Osteoblast (primary cell): Measurements from ENCODE around the gene STARD10. TPM values are rescaled to one million over a fixed set of nuclear protein-coding genes. Genes with fewer than 3 reads are reported as not detected.

Experiments used
- DNase-seq: peaks from one replicate; pipeline ENCODE4 v3.0.0; 2011; ENCODE audit warnings: low spot score, mixed read lengths; ENCODE audit not compliant: insufficient read length; ENCODE audit errors: missing footprints
- H2AFZ ChIP-seq: 2 replicates; pipeline ENCODE4 v1.6.0; 2011; ENCODE audit warnings: mild to moderate bottlenecking, low read length
- H3K27ac ChIP-seq: 2 replicates; pipeline ENCODE4 v1.5.1; 2011; ENCODE audit warnings: mild to moderate bottlenecking, low read depth, low read length, moderate library complexity
- H3K27me3 ChIP-seq: 2 replicates; pipeline ENCODE4 v1.6.0; 2012; ENCODE audit warnings: mild to moderate bottlenecking, control low read depth, inconsistent platforms, low read length, moderate library complexity; ENCODE audit not compliant: insufficient read depth
- H3K36me3 ChIP-seq: 2 replicates; pipeline ENCODE4 v1.5.1; 2011; ENCODE audit warnings: mild to moderate bottlenecking, low read length, control low read depth, moderate library complexity; ENCODE audit not compliant: insufficient read depth
- H3K4me1 ChIP-seq: 2 replicates; pipeline ENCODE4 v1.5.1; 2011; ENCODE audit warnings: mild to moderate bottlenecking, low read length, control low read depth, moderate library complexity; ENCODE audit not compliant: insufficient read depth
- H3K4me2 ChIP-seq: 2 replicates; pipeline ENCODE4 v1.6.0; 2011; ENCODE audit warnings: mild to moderate bottlenecking, low read length; ENCODE audit not compliant: insufficient read depth
- H3K4me3 ChIP-seq: fragments of 200-600 bp; sonication (generic); 3 replicates; pipeline ENCODE4 v1.5.1; 2012; ENCODE audit warnings: mild to moderate bottlenecking, low read length, inconsistent platforms; ENCODE audit not compliant: insufficient read depth
- H3K79me2 ChIP-seq: 2 replicates; pipeline ENCODE4 v1.6.0; 2012; ENCODE audit warnings: mild to moderate bottlenecking, low read length, control low read depth, inconsistent platforms; ENCODE audit not compliant: insufficient read depth
- H3K9me3 ChIP-seq: 2 replicates; pipeline ENCODE4 v1.5.1; 2011; ENCODE audit warnings: low read depth, low read length, control low read depth
- H4K20me1 ChIP-seq: 2 replicates; pipeline ENCODE4 v1.6.0; 2012; ENCODE audit warnings: mild to moderate bottlenecking, low read length, control low read depth; ENCODE audit not compliant: insufficient read depth
- CTCF ChIP-seq: IDR thresholded peaks from 2 replicates; pipeline ENCODE4 v1.5.1; 2011; ENCODE audit warnings: mild to moderate bottlenecking, low read depth, low read length, moderate library complexity; ENCODE audit errors: extremely low read depth
- total RNA-seq: library from RNA; depleted of rRNA; stranded (reverse); fragments of >200 nt; gene quantifications from 2 replicates; pipeline ENCODE4 v1.2.3, GENCODE V29; 2012

The STARD10 gene
- total RNA-seq, 1 donor: 25.7 TPM

- Histone ChIP-seq H4K20me1 (no peaks in the 10 kb centered on the region), H3K4me1 (peaks cover 3% of the 10 kb centered on the region), H3K4me2 (no peak overlapping the region), H3K79me2 (no peaks in the 10 kb centered on the region), H2AFZ (no peak overlapping the region), H3K9me3 (no peaks in the 10 kb centered on the region), H3K27me3 (peaks cover 13% of the 10 kb centered on the region), H3K27ac (no peak overlapping the region), H3K36me3 (no peaks in the 10 kb centered on the region), H3K4me3 (no peak overlapping the region)
- TF ChIP-seq CTCF: no peak
- peak; percentile 87 for DNase-seq
Observed at GRCh38 chr11:72778535-72779494, 15.0 kb downstream of the STARD10 start.

GRCh38 chr11:72777755-72778278, 16.0 kb downstream of the STARD10 start:
- Histone ChIP-seq H2AFZ (no peak overlapping the region), H3K9me3 (no peaks in the 10 kb centered on the region), H3K27me3 (peaks cover 13% of the 10 kb centered on the region), H3K79me2 (no peaks in the 10 kb centered on the region), H4K20me1 (no peaks in the 10 kb centered on the region), H3K27ac (no peak overlapping the region), H3K4me3 (no peak overlapping the region), H3K4me2 (no peak overlapping the region), H3K4me1 (peaks cover 13% of the 10 kb centered on the region), H3K36me3 (no peaks in the 10 kb centered on the region)
- TF ChIP-seq CTCF: no peak
- DNase-seq: peak; percentile 43

- Histone ChIP-seq H3K36me3 (no peaks in the 10 kb centered on the region), H3K79me2 (no peaks in the 10 kb centered on the region), H3K27ac (no peak overlapping the region), H3K4me1 (peaks cover 18% of the 10 kb centered on the region), H4K20me1 (no peaks in the 10 kb centered on the region), H3K27me3 (peaks cover 13% of the 10 kb centered on the region), H3K4me2 (no peak overlapping the region), H3K9me3 (no peaks in the 10 kb centered on the region), H3K4me3 (no peak overlapping the region), H2AFZ (no peak overlapping the region)
- no peak for TF ChIP-seq CTCF
- peak; percentile 85 for DNase-seq
Observed at GRCh38 chr11:72776844-72777754, 16.7 kb downstream of the STARD10 start.
